HG02763 (cell line): ENCODE results near the gene IL22RA2.
"Not testable (repeated sequence)": the region's sequence is repeated elsewhere in the genome, so short reads cannot be mapped to it uniquely, and the experiment has no call there.

Experiments used
- ATAC-seq: cut with Tn5 transposase; IDR thresholded peaks from one replicate; pipeline ENCODE4 v1.9.1; 2021; ENCODE audit warnings: mild to moderate bottlenecking, moderate library complexity; ENCODE audit not compliant: unreplicated experiment

IL22RA2 gene

DNA sequence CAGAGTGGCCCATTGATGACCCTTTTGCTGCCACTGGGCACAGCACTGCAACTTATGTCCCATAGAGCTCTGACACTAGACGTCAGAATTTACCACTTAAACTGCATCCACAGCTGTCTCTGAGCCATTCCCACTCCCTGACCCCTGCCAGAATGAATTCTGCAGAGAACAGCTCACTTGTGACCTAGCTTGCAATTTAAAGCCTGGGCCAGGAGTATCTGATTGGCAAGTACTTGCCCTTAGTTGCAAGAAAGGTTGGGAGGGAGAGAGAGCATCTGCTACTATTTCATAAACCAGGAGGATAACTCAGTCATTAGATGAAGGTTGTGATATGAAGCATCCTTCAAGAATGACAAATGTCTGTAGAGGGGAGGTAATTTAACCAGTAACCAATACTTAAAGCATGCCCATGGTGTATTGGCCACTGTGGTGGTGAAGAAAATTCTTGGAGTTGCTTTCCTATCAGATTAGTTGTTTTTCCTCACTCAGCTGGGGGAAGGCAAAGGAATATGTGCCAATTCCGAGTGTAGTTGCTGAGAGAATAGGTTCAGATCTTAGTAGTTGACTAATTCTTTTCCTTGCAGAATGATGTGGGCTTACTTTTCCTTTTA lies 46.5 kb downstream of the IL22RA2 start:
- no peak for ATAC-seq

- no peak for ATAC-seq
These were observed 50.4 kb downstream of the IL22RA2 start for GRCh38 chr6:137123078-137123477.

DNA sequence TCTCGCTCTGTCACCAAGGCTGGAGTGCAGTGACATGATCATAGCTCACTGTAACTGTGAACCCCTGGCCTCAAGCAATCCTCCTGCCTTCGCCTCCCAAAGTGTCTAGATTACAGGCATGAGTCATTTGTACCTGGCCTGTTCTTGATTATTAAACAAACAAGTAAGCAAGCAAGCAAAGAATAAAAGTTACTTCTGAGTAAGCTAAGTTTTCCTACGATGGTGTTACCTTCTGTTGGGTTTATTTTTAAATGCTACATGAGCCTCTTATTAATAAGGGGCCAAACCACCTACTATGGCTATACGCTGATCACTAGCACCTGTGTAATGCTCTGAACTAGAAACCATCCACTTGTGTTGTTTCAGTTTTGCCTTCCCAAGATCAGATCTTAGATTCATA lies 50.8 kb downstream of the IL22RA2 start:
- peak; percentile 46 for ATAC-seq

- ATAC-seq = no peak
These were observed 51.9 kb downstream of the IL22RA2 start for GRCh38 chr6:137121401-137121997.

DNA sequence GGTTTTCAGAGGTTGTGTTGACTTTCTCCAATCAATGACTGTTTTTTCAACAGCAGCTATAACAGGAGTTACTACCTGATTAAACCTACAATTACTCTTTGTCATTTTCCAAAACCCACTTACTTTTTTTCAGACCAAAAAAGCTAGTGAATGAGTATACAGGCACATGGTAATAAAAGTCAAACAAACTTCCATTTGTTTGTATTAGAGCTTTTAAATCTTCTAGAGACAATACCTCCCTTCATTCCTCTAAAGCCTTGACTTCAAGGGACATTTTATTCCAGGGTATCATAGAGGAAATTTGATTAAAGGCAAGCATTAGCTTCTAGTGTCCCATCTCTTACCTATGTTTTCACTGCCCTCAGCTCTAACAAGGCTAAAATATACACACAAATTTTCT lies 52.7 kb downstream of the IL22RA2 start:
- ATAC-seq = no peak

GRCh38 chr6:137119196-137120104 lies 54.0 kb downstream of the IL22RA2 start:
- ATAC-seq = no peak

DNA sequence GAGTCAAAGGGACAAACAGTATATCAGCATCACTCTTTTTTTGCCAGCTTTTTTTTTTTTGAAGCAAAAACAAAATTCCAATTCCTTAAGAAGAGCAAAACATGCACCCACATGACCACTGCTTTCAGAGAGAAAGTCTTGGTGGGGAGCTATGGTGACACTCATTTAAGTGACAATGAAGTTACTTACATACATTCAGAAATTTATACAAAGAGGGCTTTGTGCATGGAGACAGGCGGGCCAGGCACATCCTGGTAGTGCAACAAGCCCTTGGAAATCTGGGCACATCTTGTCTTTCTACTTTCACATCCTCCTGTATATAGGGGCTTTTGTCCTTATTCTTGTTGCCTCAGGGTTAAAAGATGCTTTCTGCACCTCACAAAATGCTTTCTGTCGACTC lies 55.9 kb downstream of the IL22RA2 start:
- no peak for ATAC-seq

DNA sequence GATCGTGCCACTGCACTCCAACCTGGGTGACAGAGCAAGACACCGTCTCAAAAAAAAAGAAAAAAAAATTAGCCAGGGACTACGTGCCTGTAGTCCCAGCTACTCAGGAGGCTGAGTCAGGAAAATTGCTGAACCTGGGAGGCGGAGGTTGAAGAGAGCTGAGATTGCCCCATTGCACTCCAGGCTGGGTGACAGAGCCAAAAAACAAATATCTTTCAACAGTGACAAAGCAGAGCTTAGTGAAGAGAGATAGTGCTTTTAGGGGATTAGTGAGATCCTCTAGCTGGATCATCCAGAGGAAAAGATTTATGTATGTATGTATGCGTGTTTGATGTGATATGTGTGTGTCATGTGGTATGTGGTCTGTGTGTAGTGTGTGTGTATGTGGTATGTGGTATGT lies 56.6 kb downstream of the IL22RA2 start:
- no peak for ATAC-seq

DNA sequence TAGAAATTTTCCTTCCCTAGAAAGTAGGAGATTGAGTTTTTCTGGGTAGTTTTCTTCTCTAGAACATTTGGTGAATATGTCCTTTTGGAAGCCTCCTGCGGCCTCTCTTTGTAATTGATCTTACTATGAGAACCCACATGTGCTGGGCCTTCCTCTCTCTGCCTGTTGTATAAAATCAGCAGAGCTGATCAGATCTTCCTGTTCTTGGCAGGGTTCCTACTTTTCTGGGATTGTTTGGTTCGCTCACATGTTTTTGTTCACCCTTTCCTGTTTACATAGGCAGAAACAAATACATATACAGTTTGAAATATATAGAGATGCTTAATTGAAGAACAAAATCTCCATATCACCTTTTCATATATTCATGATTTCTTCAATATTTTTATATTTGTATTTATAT lies 57.8 kb downstream of the IL22RA2 start:
- no peak for ATAC-seq

- no peak for ATAC-seq
These were observed 61.4 kb downstream of the IL22RA2 start for GRCh38 chr6:137112067-137112355.

GRCh38 chr6:137111296-137112066 lies 62.0 kb downstream of the IL22RA2 start:
- ATAC-seq = no peak

GRCh38 chr6:137107767-137108105 lies 65.7 kb downstream of the IL22RA2 start:
- no peak for ATAC-seq

DNA sequence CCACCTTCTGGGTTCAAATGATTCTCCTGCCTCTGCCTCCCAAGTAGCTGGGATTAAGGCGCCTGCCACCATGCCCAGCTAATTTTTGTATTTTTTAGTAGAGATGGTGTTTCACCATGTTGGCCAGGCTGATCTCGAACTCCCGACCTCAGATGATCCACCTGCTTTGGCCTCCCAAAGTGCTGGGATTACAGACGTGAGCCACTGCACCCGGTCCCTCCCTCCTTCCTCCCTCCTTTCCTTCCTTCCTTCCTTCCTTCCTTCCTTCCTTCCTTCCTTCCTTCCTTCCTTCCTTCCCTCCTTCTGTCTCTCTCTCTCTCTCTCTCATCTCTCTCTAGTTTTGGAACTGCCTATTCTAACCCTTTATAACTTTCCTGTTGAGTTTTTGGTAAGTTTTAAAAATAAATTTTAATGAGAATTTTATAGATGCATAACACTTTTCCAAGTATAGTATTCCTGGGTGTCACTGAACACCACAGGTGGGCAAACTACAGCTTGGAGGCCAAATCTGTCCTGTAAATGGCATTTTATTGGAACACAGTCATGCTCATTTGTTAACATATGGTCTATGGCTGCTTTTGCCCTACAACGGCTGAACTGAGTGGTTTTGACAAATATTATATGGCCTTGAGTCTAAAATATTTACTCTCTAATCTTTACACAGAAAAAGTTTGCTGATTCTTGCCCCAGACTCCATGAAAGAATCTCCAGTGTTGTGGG lies 66.2 kb downstream of the IL22RA2 start:
- not testable (repeated sequence) for ATAC-seq

GRCh38 chr6:137106183-137106582 lies 67.3 kb downstream of the IL22RA2 start:
- no peak for ATAC-seq

DNA sequence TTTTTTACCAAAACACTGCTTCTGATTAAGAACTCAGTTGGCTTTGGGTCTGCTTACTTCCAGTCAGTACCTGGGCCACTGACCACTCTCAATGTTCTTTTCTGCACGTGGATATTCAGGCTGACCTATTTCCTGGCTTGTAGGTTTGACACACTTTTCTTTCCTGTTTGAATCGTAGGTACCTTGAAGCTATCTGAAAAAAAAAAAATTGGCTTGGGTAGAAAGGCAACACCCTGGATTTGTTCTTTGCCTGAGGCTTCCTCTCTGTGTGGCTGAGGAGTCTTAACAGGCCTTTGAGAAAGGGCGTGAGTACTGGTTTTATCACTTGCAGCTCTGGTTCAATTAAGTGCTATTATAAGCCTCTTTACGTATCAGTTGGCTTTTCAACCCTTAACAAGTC lies 68.1 kb downstream of the IL22RA2 start:
- no peak for ATAC-seq

- ATAC-seq = no peak
These were observed 68.5 kb downstream of the IL22RA2 start for GRCh38 chr6:137104926-137105325.

DNA sequence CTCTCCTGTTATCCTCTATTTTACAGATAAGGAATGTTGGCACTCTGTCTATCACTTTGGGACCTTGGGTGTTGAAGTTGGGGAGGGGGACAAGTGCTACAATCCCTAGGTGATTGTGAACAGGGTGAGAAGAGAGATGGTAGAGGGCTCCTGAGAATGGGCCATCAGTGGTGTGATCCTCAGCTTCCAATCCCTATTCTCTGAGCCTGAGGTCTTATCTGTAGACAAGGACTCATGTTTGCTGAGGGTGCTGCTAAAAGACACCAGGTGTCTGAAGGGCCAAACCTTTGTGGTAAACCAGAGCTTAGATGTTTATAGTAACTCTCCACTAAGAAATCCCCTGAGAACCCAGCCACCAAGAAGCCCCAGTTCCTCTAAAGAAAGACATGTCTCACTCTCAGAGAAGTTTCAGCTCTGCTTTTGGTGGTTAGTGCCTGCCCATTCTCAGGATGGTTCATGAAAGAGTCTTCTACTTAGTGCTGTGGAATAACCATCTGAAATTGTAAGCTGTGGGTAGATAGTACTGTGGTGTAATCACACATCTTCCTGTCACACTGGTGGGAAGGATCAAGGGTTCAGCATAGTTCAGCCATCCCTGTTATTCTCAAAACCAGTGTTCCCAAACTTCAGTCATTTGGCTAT lies 70.5 kb downstream of the IL22RA2 start:
- ATAC-seq = peak; percentile 86

DNA sequence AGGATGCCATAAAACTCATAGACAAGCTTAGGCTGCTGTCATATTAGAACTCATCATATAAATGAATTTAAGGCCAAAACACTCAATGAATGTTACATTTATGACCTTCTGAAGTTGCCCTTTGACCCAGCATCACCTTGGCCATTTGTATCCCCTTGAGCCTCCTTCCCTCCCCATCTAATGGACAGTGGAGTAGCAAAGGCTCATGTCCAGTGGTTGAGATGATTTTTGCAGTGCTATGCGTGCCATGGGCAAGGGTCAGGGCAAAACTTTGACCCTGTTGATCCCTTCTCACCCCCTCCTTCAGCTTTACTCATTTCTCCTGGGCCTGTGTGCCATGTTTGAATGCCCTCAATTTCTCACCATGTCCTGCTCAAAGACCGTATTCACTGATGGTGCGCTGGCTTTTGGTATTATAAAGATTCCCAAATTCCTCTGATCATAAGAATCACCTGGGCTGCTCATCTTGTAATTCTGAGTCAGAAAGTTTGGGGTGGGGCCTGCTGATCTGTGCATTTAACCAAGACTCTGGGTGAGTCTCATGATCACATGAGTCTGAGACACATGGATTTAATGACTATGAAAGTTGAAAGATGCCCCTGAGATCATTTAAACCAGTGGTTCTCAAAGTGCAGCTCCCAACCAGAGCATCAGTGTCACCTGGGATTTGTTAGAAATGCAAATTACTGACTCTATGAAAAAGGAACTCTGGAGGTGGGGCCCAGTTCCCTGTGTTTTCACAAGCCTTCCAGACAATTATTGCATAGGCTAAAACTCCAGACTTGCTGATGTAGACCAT lies 71.2 kb downstream of the IL22RA2 start:
- no peak for ATAC-seq

GRCh38 chr6:137099689-137100403 lies 73.6 kb downstream of the IL22RA2 start:
- ATAC-seq = no peak
